ENCODE results near the gene ADORA1.
A peak's percentile ranks its signal among the peaks of the same experiment; 100 is the strongest.

DNA sequence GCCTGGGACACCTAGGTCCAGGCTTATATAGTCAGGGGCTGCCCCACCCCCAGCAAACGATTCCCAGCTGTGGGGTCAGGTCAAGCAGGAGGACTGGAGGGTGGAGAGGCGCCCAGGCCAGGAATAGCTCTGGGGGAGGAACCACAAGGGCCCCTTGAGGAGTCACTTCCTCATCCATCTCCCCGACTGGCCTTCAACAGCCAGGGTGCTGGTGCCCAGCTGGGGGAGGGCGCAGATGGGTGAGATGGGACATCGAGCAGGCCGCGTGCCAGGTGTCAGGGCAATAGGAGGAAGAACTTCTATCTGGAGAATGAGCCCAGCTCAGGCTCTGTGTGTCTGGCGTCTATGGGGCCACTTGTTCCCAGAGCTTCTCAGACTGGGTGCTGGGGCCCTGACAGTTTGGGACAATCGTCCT lies 48.3 kb downstream of the ADORA1 start:
- TF ChIP-seq POLR2A (IDR thresholded peaks at IDR 0.05; ENCODE audit: low read depth, low read length), result no peak
- no peak for TF ChIP-seq POLR2AphosphoS5 (IDR thresholded peaks at IDR 0.05; ENCODE audit: low read depth, low read length)
- TF ChIP-seq TAF1 (IDR thresholded peaks at IDR 0.05; ENCODE audit: low read depth, low read length), result no peak
- peak; percentile 64 for TF ChIP-seq SPI1 (IDR thresholded peaks at IDR 0.05; ENCODE audit: low read depth, low read length)
